GM10266 (cell line): ENCODE measurements around the gene HIPK2.

ENCODE experiments used
- DNase-seq: peaks from one replicate; pipeline ENCODE4 v3.0.0; 2012; ENCODE audit errors: extremely low spot score
- TF ChIP-seq, protein P1 (sequence below): IDR thresholded peaks from 2 replicates; pipeline ENCODE4 v1.5.1; 2012; ENCODE audit warnings: mild to moderate bottlenecking, low read depth; ENCODE audit not compliant: control insufficient read depth, insufficient read depth; ENCODE audit errors: missing control alignments

HIPK2 gene

DNA sequence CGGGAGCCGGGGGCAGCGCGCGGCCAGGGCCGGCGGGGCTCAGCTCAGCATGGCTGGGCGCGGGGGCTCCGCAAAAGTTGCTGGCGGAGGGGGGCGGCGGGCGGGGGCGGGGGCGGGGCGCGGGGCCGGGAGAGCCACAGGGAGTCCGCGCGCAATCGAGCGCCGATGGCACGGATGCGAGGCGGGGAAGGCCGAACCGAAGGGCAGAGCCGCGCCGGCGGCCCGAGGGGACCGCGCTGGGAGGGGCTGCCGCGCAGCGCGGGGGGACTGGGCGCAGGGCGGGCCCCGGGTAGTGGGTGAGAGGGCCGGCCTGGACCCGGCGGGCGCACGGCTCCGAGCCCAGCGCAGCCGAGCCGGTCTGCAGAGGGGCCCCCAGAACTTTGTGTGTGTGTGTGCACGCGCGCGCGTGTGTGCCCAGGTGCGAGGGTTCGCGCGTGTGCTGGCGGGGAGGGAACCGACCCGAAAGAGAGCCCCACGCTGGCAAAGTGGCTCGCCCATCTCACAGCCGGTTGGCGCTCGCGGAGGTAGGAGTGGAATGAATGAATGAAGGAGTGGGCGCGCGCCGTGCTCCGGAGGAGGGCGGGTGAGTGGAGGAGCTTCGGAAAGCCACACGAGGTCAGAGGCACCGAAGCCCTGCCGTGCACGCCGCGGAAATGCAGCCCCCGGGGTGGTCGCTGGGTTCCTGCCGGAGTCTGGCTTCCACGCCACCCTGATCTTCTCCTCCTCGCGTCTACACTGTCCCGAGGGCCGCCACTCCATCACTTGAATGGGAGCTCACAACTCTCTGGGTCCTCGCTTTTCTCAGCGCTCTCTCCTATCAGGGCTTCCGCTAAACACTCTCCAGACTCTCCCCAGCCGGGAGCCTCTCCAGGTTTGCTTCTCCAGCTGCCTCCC is at the start of gene HIPK2:
HIPK2 (minus strand) TSS at position 51 of the 894 bp plus-strand sequence. CDS start 375 bp downstream, outside the sequence.
- TF ChIP-seq, protein P1, sequence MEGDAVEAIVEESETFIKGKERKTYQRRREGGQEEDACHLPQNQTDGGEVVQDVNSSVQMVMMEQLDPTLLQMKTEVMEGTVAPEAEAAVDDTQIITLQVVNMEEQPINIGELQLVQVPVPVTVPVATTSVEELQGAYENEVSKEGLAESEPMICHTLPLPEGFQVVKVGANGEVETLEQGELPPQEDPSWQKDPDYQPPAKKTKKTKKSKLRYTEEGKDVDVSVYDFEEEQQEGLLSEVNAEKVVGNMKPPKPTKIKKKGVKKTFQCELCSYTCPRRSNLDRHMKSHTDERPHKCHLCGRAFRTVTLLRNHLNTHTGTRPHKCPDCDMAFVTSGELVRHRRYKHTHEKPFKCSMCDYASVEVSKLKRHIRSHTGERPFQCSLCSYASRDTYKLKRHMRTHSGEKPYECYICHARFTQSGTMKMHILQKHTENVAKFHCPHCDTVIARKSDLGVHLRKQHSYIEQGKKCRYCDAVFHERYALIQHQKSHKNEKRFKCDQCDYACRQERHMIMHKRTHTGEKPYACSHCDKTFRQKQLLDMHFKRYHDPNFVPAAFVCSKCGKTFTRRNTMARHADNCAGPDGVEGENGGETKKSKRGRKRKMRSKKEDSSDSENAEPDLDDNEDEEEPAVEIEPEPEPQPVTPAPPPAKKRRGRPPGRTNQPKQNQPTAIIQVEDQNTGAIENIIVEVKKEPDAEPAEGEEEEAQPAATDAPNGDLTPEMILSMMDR = no peak
- peak; percentile 93 for DNase-seq

DNA sequence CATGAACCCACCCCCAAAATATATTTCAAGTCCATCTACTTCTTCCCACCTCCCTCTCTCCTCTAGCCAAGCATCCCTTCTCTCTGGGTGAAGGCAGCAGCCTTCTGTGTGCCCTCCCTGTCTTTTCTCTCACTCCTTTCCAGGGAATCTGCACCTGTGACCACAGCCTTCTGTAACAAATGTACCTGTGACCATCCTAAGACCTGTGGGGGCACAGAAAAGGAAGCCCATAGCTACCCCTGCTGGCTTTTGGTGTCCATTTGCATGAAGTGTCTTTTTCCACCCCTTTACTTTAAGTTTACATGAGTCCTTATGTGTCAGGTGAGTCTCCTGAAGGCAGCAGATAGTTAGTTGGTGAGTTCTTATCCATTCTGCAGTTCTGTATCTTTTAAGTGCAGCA is 49.2 kb upstream of the HIPK2 start:
- TF ChIP-seq, protein P1 = peak; percentile 36
- DNase-seq = no peak

- DNase-seq = no peak
- TF ChIP-seq, protein P1 = no peak
Measured at GRCh38 chr7:139825666-139826290, 48.0 kb upstream of the HIPK2 start.

DNA sequence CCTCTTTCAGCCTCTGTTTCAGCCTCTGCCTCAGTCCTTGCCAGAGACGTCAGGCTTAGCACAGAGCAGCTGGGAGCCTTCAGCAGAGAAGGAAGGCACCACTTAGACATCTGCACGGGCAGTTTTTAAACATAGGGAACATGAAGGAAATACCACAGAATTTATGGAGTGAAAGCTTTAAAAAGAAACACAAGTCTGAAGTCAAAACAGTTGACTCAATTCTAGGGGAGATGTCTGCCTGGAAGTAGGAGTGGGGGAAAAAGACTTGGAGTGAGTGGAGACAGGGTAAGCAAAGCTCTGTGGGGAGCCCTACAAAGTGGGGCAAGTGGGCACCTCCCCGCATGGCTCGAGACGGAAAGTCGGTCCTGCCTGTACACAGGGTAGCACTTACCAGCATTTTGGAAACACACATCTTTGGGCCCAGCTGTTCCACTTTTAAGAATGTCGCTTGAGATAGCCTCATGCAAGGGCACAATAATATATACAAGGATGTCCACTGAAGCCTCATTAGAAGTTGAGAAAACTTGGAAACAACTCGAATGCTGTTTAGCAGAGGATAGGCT is 46.2 kb upstream of the HIPK2 start:
- TF ChIP-seq, protein P1 = no peak
- DNase-seq = no peak

- TF ChIP-seq, protein P1 = no peak
- DNase-seq = no peak
Measured at GRCh38 chr7:139822855-139823254, 45.1 kb upstream of the HIPK2 start.

GRCh38 chr7:139821349-139822105 is 43.7 kb upstream of the HIPK2 start:
- TF ChIP-seq, protein P1 = no peak
- no peak for DNase-seq

DNA sequence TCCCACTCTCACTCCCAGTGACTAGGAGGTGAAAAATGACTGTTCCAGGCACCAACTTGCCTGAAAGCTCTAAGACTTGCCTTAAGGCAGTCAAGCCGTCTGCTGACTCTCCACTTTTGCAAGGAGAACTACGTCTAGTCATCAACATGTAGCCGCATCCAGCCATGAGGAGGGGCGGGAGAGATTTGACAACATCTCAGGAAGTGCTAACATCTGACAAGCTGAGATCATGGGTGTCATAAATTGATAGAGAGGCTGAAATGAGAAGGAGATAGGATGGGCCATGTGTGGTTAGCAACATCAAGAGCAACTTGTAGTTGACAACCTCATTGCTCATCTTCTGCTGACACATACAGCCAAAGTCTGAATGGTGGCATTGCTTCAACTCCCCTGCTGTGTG is 42.3 kb upstream of the HIPK2 start:
- TF ChIP-seq, protein P1 = no peak
- no peak for DNase-seq
